Endodermal cell (in vitro differentiated cells): Measurements from ENCODE around the gene IHH. TPM values are rescaled to one million over a fixed set of nuclear protein-coding genes. Genes with fewer than 3 reads are reported as not detected.

Experiments
- DNase-seq: peaks from one replicate; pipeline ENCODE4 v3.0.0-alpha.2; 2017
- H3K27ac ChIP-seq: 2 replicates; pipeline ENCODE4 v1.5.1; 2013; ENCODE audit warnings: mild to moderate bottlenecking, low read depth, low read length, moderate library complexity
- H3K27me3 ChIP-seq: 2 replicates; pipeline ENCODE4 v1.6.1; 2013; ENCODE audit warnings: mild to moderate bottlenecking, low read length, moderate library complexity; ENCODE audit not compliant: insufficient read depth, control insufficient read depth, poor library complexity, severe bottlenecking
- H3K36me3 ChIP-seq: 2 replicates; pipeline ENCODE4 v1.7.0; 2013; ENCODE audit warnings: mild to moderate bottlenecking, low read length, moderate library complexity; ENCODE audit not compliant: control insufficient read depth, insufficient read depth
- H3K4me1 ChIP-seq: one replicate; pipeline ENCODE4 v1.7.0; 2013; ENCODE audit warnings: low read length; ENCODE audit not compliant: control insufficient read depth, insufficient read depth
- H3K4me3 ChIP-seq: 2 replicates; pipeline ENCODE4 v1.5.1; 2013; ENCODE audit warnings: mild to moderate bottlenecking, low read length, moderate library complexity
- H3K9ac ChIP-seq: 2 replicates; pipeline ENCODE4 v1.6.1; 2013; ENCODE audit warnings: mild to moderate bottlenecking, low read length, moderate library complexity; ENCODE audit not compliant: poor library complexity, severe bottlenecking; ENCODE audit errors: extremely low read depth
- H3K9me3 ChIP-seq: 2 replicates; pipeline ENCODE4 v1.6.1; 2013; ENCODE audit warnings: mild to moderate bottlenecking, low read length, moderate library complexity; ENCODE audit not compliant: control insufficient read depth
- H3K27ac Mint-ChIP-seq: 2 replicates; pipeline ENCODE4 v1.8.0; 2020; ENCODE audit warnings: mixed read lengths
- H3K27me3 Mint-ChIP-seq: 2 replicates; pipeline ENCODE4 v1.8.0; 2021; ENCODE audit warnings: mild to moderate bottlenecking, mixed read lengths; ENCODE audit not compliant: insufficient read depth
- H3K36me3 Mint-ChIP-seq: 2 replicates; pipeline ENCODE4 v1.8.0; 2020; ENCODE audit warnings: low read depth, mixed read lengths
- H3K4me1 Mint-ChIP-seq: 2 replicates; pipeline ENCODE4 v1.8.0; 2020; ENCODE audit warnings: mixed read lengths
- H3K4me3 Mint-ChIP-seq: 2 replicates; pipeline ENCODE4 v1.8.0; 2020; ENCODE audit warnings: mild to moderate bottlenecking, moderate library complexity, mixed read lengths
- H3K9me3 Mint-ChIP-seq: 2 replicates; pipeline ENCODE4 v1.8.0; 2020; ENCODE audit warnings: mild to moderate bottlenecking, mixed read lengths
- WGBS, 2 experiments: methylation state at CpG; one replicate each; pipeline versions ENCODE4 v1.1.5 to v1.1.7; 2013; ENCODE audit warnings: missing lambda C conversion rate in 2 of 2, mixed read lengths in 1 of 2; ENCODE audit not compliant: insufficient coverage in 1 of 2, insufficient read length in 1 of 2; 5-methylcytosine and 5-hydroxymethylcytosine counted together
- total RNA-seq, 2 donors: library from RNA; stranded (reverse); fragmentation: NEBNext Ultra II Directional in 1 of 2; extraction: Animal tissue kit (Norgen Biotek cat#: 25700) in 1 of 2; gene quantifications; 2 replicates in 1 of 2; 3 replicates in 1 of 2; pipeline ENCODE4 v1.2.1, GENCODE V29; 2021
- TF ChIP-seq, protein P1 (sequence below): fragments of 200-600 bp; sonication (generic); conservative IDR thresholded peaks from 2 replicates; pipeline ENCODE4 v1.5.0; 2021; ENCODE audit warnings: antibody characterized with exemption, mild to moderate bottlenecking

IHH gene
- total RNA-seq, 2 donors from 2014 or later = 2.1 to 10.3 TPM

DNA sequence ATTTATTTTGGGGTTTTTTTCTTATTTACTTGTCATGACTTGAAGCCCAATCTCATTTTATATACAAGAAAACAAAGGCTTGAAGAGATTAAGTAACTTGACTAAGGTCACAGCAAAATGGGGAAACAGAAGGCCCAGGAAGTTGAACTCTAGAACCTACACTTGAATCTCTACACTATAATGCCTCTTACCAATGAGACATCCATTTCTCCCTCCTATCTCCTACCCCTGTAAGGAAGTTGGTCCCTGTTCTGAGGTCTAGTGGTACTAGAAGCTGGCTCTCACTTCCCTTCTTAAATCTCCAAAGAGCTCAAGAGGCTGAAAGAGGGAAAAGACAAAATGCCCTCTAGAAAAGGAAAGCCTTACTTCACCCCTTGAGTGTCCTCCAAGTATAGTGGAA, 25.5 kb upstream of the IHH start:
- no peak overlapping the region for H3K9ac ChIP-seq
- H3K4me1 ChIP-seq = peaks cover 3% of the 10 kb centered on the region
- no peaks in the 10 kb centered on the region for H3K27me3 ChIP-seq
- no peak overlapping the region for H3K4me3 ChIP-seq
- no peaks in the 10 kb centered on the region for H3K9me3 ChIP-seq
- no peak for DNase-seq
- no peak overlapping the region for H3K27ac ChIP-seq
- no peaks in the 10 kb centered on the region for H3K36me3 ChIP-seq
- Mint-ChIP-seq H3K4me1 (peaks cover 33% of the 10 kb centered on the region), H3K4me3 (no peak overlapping the region), H3K27ac (no peak overlapping the region), H3K9me3 (peaks cover 3% of the 10 kb centered on the region), H3K27me3 (no peaks in the 10 kb centered on the region), H3K36me3 (peaks cover 16% of the 10 kb centered on the region)
- TF ChIP-seq, protein P1, sequence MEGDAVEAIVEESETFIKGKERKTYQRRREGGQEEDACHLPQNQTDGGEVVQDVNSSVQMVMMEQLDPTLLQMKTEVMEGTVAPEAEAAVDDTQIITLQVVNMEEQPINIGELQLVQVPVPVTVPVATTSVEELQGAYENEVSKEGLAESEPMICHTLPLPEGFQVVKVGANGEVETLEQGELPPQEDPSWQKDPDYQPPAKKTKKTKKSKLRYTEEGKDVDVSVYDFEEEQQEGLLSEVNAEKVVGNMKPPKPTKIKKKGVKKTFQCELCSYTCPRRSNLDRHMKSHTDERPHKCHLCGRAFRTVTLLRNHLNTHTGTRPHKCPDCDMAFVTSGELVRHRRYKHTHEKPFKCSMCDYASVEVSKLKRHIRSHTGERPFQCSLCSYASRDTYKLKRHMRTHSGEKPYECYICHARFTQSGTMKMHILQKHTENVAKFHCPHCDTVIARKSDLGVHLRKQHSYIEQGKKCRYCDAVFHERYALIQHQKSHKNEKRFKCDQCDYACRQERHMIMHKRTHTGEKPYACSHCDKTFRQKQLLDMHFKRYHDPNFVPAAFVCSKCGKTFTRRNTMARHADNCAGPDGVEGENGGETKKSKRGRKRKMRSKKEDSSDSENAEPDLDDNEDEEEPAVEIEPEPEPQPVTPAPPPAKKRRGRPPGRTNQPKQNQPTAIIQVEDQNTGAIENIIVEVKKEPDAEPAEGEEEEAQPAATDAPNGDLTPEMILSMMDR = no peak

DNA sequence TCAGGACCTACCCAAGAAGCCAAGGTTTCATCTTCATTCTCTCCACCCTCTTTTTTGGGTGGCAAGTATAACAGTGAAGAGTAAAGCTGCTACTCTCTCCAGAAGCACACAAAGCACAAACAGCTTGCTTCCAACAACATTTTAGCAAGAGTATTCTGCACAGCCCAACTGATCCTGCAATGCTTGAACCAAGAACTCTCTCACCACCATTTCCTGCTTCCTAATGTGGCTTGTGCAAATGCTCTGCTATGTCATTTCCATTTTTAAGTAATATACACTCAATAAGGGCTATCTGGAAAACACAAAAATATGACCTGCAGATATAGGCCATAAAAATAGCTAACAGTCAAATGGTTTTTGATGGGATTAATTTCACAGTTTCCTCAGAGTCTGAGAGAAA, 24.1 kb upstream of the IHH start:
- TF ChIP-seq, protein P1 = no peak
- Histone ChIP-seq H3K4me3 (no peak overlapping the region), H3K9me3 (no peaks in the 10 kb centered on the region), H3K36me3 (no peaks in the 10 kb centered on the region), H3K9ac (no peak overlapping the region), H3K27me3 (no peaks in the 10 kb centered on the region), H3K27ac (no peak overlapping the region), H3K4me1 (peaks cover 6% of the 10 kb centered on the region)
- H3K9me3 Mint-ChIP-seq = peaks cover 3% of the 10 kb centered on the region
- no peak overlapping the region for H3K4me3 Mint-ChIP-seq
- DNase-seq = no peak
- no peaks in the 10 kb centered on the region for H3K27me3 Mint-ChIP-seq
- no peak overlapping the region for H3K27ac Mint-ChIP-seq
- H3K4me1 Mint-ChIP-seq = peaks cover 42% of the 10 kb centered on the region
- H3K36me3 Mint-ChIP-seq = peaks cover 10% of the 10 kb centered on the region

DNA sequence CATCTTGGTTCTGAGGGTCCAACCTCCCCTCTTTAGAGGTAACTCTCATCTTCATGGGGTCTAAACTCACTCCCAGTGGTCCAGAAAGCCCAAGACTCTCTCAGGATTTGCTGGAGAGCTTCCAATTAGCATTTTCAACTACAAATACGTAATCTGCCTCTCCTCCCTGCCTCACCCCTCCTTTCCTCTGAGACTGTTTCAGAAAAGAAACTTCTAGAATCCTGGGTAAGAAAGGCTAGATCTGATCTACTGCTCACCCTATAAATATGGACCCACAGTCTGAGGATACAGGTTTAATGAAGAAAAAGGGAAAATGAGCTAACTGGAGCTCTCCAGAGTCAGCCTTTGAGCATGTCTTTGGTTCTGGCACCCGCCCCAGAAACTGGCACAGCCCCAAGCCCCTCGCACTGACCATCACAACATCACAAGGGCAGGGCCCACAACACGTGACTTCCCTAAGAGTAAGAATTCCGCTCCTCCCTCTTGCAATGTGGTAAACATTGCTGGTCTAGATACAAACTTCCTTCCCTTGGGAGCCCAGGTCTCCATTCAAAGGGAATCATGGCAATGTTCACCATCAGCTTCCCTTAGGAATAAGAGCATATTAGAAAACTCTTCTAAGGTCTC, 21.7 kb upstream of the IHH start:
- H3K36me3 Mint-ChIP-seq = peaks cover 2% of the 10 kb centered on the region
- no peak overlapping the region for H3K27ac ChIP-seq
- H3K27me3 Mint-ChIP-seq = no peaks in the 10 kb centered on the region
- no peak overlapping the region for H3K4me3 Mint-ChIP-seq
- WGBS, 2 experiments = 88 to 93% methylated on average over 5 of the region's 5 CpGs
- no peak overlapping the region for H3K9ac ChIP-seq
- H3K9me3 ChIP-seq = no peaks in the 10 kb centered on the region
- peaks cover 47% of the 10 kb centered on the region for H3K4me1 Mint-ChIP-seq
- H3K9me3 Mint-ChIP-seq = no peaks in the 10 kb centered on the region
- H3K27ac Mint-ChIP-seq = no peak overlapping the region
- TF ChIP-seq, protein P1 = no peak
- no peaks in the 10 kb centered on the region for H3K27me3 ChIP-seq
- peaks cover 6% of the 10 kb centered on the region for H3K4me1 ChIP-seq
- peaks cover 3% of the 10 kb centered on the region for H3K36me3 ChIP-seq
- H3K4me3 ChIP-seq = no peak overlapping the region
- DNase-seq = no peak
